GM19467 (cell line): ENCODE data around the gene MAZ.
A peak's percentile ranks its signal among the peaks of the same experiment; 100 is the strongest.
"Not testable (repeated sequence)": the region's sequence is repeated elsewhere in the genome, so short reads cannot be mapped to it uniquely, and the experiment has no call there.

Source experiments
- ATAC-seq: cut with Tn5 transposase; IDR thresholded peaks from one replicate; pipeline ENCODE4 v1.9.1; 2021; ENCODE audit warnings: mild to moderate bottlenecking, moderate library complexity; ENCODE audit not compliant: unreplicated experiment

MAZ gene

DNA sequence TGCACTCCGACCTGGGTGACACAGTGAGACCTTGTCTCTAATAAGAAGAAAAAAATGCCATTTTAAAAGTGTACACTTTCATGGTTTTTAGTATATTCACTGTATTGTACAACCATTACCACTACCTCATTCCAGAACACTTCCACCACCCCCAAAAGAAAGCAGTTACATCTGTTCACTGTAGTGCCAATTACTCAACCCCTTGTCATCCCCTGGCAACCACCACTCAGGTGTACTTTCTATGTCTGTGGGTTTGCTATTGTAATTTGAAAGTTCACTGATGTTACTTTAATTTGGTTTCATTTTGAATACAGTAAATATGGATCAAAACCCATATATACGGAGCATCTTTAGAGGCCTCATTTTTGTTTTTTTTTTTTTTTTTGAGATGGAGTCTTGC lies 22.2 kb upstream of the MAZ start:
- no peak for ATAC-seq

DNA sequence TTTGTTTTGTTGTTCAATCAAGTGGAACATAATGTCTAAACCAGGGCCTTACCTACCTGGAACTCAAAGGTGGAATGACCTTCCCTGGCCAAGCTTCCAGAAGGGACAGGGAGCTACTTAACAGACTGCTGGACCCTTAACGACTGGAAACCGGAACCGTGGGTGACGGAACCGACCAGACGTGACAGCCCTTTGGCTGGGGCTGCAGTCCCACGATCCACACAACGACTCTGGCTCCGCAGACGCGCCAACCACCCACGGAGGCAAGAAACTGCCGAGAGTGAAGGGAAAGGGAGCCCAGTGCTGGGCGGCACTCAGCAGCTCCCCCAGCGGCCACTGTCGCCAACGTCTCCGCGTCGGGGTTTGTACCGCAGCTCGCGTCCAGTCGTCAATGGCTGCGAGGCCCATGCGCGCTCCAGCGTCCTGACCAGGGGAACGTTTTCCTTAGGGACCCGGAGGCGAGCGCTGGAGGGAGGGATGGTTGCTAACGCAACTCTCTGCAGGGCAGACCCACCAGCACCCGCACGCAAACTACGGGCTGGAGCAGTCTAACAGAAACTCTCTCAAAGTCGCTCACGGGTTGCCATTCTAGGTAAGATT lies 21.3 kb upstream of the MAZ start:
- ATAC-seq = no peak

DNA sequence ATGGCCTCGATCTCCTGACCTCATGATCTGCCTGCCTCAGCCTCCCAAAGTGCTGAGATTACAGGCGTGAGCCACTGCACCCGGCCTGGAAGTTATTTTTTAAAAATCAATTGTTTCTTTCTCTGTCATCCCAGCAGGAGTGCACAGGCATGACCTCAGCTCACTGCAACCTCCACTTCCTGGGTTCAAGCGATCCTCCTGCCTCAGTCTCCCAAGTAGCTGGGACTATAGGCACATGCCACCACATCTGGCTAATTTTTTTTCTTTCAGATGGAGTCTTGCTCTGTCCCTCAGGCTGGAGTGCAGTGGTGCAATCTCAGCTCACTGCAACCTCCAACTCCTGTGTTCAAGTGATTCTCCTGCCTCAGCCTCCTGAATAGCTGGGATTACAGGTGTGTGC lies 19.2 kb upstream of the MAZ start:
- not testable (repeated sequence) for ATAC-seq

DNA sequence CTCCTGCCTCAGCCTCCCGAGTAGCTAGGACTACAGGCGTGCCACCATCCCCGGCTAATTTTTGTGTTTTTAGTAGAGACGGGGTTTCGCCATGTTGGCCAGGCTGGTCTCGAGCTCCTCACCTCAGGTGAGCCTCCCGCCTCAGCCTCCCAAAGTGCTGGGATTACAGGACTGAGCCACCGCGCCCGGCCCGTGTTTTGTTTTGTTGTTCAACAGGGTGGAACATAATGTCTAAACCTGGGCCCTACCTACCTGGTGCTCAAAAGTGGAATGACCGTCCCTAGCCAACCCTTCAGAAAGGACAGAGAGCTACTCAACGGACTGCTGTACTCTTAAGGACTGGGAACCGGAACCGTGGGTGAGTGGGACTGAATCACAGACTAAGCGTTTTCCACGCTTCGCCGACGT lies 16.6 kb upstream of the MAZ start:
- no peak for ATAC-seq

DNA sequence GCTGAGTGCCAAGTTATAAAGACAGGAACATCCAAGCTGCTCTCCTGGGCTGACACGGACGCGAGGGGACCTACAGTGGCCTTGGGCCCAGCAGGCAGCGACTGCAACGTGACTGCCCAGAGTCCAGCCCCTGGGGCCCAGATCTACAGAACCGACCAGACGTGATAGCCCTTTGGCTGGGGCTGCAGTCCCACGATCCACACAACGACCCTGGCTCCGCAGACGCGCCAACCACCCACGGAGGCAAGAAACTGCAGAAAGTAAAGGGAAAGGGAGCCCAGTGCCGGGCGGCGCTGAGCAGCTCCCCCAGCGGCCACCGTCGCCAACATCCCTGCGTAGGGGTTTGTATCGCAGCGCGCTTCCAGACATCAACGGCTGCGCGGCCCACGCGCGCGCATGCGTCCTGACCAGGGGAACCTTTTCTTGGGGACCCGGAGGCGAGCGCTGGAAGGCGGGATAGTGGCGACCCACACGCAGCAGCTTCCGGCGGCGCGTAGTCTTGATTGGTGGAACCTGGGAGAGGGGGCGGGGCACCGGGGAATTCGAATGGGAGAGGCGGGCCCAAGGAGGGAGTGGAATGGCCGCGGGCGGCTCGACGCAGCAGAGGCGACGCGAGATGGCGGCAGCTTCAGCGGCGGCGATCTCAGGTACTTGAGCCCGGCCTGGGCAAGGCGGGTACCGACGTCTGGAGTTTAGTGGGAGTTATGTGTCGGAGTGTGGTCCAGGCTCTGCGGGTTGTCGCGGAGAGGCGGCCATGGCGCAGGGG lies 16.0 kb upstream of the MAZ start, which contains the start of gene KIF22:
Gene KIF22 (plus strand): TSS at position 569 of the 766 bp plus-strand sequence. CDS start 9 bp downstream, at position 578.
- ATAC-seq = peak; percentile 94

DNA sequence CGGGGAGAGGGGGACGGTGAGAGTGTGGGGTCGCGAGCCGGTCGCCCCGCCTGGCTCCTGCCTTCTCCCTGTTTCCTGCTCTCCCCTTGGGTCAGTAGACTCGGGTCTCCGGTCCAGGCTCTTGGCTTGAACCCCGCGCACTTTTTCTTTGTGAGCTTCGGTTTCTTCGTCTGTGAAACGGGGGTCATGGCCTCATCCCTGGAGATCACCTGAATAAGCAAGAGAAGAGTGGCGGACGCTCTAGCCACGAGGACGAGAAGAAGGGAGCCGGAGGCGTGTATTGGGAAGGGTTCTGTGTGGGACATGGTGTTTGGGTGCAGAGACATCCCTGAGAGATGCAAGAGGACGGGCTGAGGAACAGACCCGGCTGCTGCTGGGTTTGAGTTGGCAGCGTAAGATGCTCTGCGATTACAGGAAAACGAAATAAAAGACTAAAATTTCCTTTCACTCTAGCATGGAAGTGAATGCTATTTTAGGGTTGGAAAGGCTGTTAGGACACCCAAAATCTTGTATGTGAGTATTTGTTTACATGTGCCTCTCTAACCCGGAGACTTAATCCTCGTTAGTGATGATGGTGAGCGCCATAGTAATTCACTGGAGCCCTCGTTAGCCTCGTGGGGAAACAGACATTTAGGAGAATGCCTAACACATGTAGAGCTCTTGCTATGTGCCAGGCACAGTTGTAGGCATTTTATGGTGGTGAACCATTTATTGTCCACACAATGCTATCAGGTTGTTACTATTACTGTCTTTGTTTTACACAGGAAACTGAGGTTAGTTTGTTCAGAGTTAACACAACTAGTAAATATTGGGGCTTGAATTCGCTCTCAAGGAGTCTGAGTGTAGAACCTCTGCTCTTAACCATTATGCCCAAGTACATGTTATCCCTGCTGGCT lies 15.1 kb upstream of the MAZ start:
- ATAC-seq = no peak

DNA sequence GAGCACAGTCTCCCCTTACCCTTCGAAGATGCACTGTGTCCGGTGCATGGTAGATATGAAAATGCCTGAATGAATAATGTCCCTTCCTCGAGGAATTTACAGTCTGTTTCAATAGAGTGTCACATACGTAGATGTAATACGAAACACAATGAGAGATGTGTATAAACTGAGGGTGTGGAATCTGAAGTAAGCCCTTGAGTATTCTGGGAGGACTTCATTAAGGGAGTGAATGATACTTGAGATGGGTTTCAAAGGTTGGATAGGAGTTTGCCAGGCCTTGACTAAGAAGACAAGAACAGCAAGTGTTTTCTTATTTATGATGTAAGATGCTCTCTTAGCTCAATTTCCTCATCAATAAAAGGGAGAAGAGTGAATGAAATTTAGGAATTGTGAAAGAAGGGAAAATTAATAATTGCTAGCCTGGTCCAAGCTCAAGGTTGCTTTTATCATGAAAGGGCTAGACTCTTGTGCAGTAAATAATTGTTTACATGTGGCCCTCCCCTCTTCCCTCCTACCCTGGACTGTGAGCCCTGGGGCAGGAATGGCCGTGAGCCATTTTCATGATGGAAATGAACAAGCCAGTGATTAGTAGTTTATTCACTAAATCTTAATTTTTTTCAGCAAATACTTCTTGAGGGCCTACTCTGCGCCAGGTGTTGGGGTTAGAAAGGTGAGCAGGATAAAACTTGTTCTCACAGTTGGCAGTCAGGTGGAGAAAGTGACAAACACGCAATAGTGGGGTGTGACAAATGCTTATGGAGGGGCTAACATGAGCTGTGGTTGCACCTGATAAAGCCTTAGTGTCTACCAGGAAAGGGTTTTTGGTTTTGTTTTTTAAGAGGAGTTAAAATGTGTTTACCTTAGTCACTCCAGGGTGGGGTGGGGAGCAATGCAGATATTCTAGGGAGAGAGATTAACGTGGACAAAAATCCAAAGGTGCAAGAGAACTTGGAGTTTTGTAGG lies 14.2 kb upstream of the MAZ start:
- no peak for ATAC-seq

DNA sequence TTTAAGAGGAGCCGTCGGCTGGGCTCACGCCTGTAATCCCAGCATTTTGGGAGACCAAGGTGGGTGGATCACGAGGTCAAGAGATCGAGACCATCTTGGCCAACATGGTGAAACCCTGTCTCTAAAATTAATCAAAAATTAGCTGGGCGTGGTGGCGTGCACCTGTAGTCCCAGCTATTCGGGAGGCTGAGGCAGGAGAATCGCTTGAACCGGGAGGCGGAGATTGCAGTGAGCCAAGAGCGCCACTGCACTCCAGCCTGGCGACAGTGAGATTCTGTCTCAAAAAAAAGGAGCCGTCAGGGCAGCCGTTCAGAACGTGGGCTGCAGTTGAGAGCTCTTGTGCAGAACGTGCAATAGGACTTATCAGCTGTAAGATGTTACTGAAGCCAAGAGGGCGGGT lies 13.2 kb upstream of the MAZ start:
- ATAC-seq = not testable (repeated sequence)

DNA sequence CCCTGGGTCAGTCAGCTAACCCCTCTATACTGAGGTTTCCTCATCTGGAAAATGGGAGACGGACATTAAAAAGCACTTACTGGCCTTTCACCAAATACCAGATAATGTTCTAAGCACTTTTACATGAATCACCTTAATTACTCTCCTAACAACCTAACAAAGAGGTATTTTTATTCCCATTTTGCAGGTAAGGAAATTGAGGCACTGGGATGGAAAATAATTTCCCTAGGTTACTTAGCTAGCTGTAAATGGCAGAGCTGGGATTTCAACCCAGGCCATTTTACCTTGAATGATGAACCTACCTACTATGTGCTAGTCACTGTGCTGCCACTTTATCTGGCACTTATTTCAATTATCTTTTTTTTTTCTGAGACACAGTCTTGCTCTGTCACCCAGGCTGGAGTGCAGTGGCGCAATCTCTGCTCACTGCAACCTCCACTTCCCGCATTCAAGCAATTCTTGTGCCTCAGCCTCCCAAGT lies 12.1 kb upstream of the MAZ start:
- ATAC-seq = no peak

DNA sequence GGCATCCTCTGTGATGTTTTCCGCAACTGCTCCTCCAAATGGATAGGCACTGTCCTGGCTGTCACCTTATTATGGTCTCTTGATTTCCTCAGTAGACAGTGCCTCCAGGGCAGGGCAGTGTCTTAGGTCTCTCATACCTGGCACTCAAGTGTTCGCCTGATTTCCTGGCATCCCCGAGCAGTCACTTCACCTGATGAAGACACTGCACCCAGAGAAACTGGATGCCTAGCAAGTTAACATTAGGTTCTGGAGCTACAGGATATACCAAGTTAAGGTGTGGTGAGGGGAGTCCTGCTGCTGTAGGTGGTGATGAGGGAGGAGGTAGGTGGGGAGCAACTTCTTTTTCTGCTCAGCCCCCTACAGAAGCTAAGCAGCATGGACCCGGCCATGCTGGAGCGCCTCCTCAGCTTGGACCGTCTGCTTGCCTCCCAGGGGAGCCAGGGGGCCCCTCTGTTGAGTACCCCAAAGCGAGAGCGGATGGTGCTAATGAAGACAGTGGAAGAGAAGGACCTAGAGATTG lies 3.9 kb upstream of the MAZ start:
- ATAC-seq = no peak

DNA sequence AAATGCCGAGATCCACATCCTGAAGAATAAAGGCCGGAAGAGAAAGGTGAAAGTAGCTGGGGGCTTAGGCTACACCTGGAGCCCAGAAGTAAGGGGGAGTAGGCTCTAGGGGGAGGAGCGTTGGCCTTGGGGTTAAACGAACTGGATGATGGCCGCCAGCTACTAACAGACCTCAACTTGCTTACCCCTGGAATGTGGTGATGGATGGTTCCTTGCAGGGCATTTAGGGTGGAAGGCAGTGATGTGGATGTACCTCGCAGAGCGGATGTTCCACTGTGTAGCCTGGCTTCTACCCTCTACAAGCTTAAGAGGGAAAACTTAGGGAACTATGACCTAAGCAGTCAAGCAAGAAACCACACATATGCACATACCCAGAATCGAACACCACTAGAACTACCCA lies 2.3 kb upstream of the MAZ start:
- no peak for ATAC-seq

DNA sequence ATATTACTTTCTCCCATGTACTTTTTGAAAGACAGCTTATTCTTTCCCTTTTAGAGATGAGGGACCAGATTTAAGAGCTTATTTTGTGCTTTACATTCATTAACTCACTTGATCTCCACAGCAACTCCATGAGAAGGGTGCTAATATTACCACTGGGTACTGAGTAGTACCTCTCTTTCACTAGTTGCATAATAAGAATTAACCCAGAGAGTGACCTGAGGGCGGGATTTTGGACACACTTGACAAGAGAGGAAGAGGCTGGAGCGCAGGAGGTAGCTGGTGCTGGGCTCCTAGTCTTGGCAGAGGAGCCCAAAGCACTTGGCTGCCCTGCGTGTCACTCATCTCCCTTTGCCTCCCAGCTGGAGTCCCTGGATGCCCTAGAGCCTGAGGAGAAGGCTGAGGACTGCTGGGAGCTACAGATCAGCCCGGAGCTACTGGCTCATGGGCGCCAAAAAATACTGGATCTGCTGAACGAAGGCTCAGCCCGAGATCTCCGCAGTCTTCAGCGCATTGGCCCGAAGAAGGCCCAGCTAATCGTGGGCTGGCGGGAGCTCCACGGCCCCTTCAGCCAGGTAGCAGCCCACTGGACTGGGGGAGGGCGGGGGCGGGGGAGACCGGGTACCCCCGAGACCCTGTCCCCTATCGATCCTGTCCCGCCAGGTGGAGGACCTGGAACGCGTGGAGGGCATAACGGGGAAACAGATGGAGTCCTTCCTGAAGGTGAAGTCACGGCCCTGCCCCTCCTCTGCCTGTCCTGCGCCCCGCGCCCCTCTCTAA lies 1.7 kb upstream of the MAZ start:
- ATAC-seq = no peak

DNA sequence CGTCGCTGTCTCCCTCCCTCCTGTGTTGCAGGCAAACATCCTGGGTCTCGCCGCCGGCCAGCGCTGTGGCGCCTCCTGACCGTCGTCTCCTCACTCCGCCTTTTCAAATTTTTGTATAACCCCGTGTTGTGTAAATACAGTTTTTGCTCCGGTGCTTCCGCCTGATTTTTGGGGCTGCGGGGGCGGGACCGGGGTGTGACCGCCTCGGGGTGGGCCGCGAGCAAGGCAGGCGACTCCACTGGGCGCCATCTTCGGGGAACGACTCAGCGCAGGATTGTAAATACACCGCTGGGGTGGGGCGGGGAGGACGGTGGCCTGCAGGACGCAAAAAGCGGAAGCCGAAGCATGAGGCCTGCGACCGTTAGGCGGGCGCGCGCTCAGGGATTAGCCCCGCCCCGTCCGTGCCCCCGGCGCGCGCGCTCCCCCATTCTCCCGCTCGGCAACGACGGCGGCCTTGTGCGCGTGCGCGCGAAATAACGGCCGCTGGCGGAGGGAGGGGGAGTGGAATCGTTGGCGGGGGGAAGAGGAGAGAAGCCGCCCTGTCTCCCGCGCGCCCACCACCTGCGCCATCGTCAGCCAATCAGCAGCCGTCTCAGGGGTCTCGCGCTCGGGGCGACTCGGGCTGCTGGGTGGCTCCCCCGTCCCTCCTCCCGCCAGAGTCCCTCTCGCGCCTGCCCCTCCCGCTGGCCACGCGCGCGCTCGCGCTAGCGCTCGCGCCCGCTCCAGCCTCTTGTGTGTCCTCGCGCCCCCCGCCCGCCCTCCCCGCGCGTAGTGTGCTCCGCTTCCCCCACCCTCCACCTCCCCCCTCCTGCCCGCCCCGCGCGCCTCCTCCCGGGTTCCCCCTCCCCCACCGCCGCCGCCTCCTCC lies 864 bp upstream of the MAZ start:
- peak; percentile 43 for ATAC-seq

DNA sequence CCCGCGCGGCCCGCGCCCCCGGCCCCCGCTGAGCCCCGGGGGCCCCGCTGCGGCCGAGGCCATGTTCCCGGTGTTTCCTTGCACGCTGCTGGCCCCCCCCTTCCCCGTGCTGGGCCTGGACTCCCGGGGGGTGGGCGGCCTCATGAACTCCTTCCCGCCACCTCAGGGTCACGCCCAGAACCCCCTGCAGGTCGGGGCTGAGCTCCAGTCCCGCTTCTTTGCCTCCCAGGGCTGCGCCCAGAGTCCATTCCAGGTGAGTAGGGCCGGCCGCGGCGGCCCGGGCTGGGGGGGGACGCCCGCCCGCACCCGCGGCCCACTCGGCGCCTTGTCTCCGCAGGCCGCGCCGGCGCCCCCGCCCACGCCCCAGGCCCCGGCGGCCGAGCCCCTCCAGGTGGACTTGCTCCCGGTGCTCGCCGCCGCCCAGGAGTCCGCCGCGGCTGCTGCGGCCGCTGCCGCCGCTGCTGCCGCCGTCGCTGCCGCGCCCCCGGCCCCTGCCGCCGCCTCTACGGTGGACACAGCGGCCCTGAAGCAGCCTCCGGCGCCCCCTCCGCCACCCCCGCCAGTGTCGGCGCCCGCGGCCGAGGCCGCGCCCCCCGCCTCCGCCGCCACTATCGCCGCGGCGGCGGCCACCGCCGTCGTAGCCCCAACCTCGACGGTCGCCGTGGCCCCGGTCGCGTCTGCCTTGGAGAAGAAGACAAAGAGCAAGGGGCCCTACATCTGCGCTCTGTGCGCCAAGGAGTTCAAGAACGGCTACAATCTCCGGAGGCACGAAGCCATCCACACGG lies 504 bp downstream of the MAZ start:
- no peak for ATAC-seq

DNA sequence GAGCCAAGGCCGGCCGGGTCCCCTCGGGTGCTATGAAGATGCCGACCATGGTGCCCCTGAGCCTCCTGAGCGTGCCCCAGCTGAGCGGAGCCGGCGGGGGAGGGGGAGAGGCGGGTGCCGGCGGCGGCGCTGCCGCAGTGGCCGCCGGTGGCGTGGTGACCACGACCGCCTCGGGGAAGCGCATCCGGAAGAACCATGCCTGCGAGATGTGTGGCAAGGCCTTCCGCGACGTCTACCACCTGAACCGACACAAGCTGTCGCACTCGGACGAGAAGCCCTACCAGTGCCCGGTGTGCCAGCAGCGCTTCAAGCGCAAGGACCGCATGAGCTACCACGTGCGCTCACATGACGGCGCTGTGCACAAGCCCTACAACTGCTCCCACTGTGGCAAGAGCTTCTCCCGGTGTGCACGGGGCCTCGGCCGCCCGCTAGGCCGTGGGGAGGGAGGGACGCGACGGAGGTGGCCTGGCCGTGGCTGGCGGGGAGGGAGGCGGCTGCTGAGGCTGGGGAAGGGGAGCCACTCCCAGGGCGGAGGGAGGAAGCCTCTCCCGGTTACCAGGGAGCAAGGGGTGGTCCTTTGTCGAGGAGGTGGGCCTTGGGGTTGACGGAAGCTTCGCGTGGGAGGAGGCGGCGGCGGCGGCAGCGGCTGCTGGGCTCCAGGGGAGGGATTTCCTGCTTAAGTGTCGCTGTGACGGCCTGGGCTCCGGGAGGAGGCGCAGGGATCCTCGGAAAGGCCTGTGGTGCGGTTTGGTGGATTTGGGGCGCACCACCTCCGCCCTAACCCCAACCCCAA lies 1.3 kb downstream of the MAZ start:
- no peak for ATAC-seq

DNA sequence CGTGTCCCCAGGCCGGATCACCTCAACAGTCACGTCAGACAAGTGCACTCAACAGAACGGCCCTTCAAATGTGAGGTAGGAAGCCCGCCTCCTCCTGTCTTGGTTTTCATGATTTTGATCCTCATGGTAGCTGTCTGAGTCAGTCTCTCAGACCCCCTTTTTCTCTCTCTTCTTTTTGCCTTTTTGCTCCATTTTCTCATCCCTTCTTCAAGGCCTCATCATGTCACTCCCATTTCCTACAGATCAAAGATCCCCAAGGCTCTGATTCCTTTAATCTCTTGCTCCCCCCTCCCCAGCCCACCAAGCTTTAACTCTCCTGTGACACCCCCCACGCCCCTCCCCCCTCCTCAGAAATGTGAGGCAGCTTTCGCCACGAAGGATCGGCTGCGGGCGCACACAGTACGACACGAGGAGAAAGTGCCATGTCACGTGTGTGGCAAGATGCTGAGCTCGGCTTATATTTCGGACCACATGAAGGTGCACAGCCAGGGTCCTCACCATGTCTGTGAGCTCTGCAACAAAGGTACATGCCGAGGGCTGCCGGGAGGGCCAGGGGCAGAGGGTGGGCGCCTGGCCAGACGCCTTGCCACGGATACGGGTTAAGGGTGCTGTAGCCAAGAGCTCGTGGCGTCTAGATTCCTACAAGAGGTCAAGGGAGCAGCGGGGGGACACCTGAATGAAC lies 2.0 kb downstream of the MAZ start:
- no peak for ATAC-seq
